ENCODE results near the gene STK33.

- no peak for TF ChIP-seq CTCF (conservative IDR thresholded peaks at IDR 0.05)
- TF ChIP-seq ZFX (IDR thresholded peaks at IDR 0.05) = no peak
Measured at GRCh38 chr11:8601376-8602133, 7.5 kb upstream of the STK33 start.

Measured in C4-2B (cell line).